Left renal cortex interstitium (tissue), 4 donors: ENCODE results near the gene MAGEA10. TPM values are rescaled to one million over a fixed set of nuclear protein-coding genes. Genes with fewer than 3 reads are reported as not detected.

Experiments
- DNase-seq, 4 donors: peaks; one replicate each; pipeline ENCODE4 v3.0.0-alpha.2; 2013; ENCODE audit warnings: low read depth in 4 of 4, low spot score in 2 of 4, missing footprints in 1 of 4
- polyA plus RNA-seq, 4 donors: library from polyadenylated mRNA; unstranded; fragments of 120-200 nt; gene quantifications; one replicate each; pipeline ENCODE4 v1.2.1, GENCODE V29; 2013; ENCODE audit not compliant: insufficient read length in 4 of 4

The MAGEA10 gene
- polyA plus RNA-seq, 4 donors: not detected

GRCh38 chrX:152086141-152086540, 52.2 kb downstream of the MAGEA10 start:
- no peak for DNase-seq

Other genes with a start within 250 kb of the MAGEA10 start
- gene MAGEA4, start 225.7 kb downstream of the MAGEA10 start, polyA plus RNA-seq: not detected
- gene GABRE, start 163.9 kb downstream of the MAGEA10 start, polyA plus RNA-seq: 10 to 100 TPM in 1 of 4 donors, 1 to 10 TPM in 3; 4.2 to 10.4 (median 7.8) TPM